Left lung (tissue), 10 donors: ENCODE results near the gene INTS15. TPM values are rescaled to one million over a fixed set of nuclear protein-coding genes. Genes with fewer than 3 reads are reported as not detected.

Experiments used
- ATAC-seq: fragments of 200-7000 bp; cut with Tn5 transposase; one replicate; pipeline ENCODE4 v1.9.1; 2020; ENCODE audit warnings: moderate library complexity
- DNase-seq, 4 donors: peaks; one replicate each; pipeline ENCODE4 v3.0.0-alpha.2; 2013 to 2020
- H3K27ac ChIP-seq, 2 donors: fragments of 200-600 bp; sonication (generic) in 1 of 2; one replicate each; pipeline versions ENCODE4 v1.5.0 to v1.8.0; 2020 to 2021
- H3K27me3 ChIP-seq, 2 donors: fragments of 200-600 bp; sonication (generic) in 1 of 2; one replicate each; pipeline versions ENCODE4 v1.5.0 to v1.8.0; 2020 to 2021
- H3K36me3 ChIP-seq, 2 donors: fragments of 200-600 bp; sonication (generic) in 1 of 2; one replicate each; pipeline versions ENCODE4 v1.5.0 to v1.8.0; 2020 to 2021
- H3K4me1 ChIP-seq, 2 donors: fragments of 200-600 bp; one replicate each; pipeline ENCODE4 v1.8.0; 2021
- H3K4me3 ChIP-seq, 2 donors: fragments of 200-600 bp; sonication (generic) in 1 of 2; one replicate each; pipeline versions ENCODE4 v1.5.0 to v1.8.0; 2020 to 2021; ENCODE audit warnings: mild to moderate bottlenecking in 1 of 2
- H3K9me3 ChIP-seq, 2 donors: fragments of 200-600 bp; sonication (generic) in 1 of 2; one replicate each; pipeline versions ENCODE4 v1.5.0 to v1.8.0; 2020 to 2021
- CTCF ChIP-seq, 2 donors: fragments of 200-600 bp; sonication (generic) in 1 of 2; IDR thresholded peaks; one replicate each; pipeline versions ENCODE4 v1.5.0 to v1.8.0; 2021; ENCODE audit warnings: antibody characterized with exemption in 2 of 2
- intact Hi-C, 2 donors: fragments of 100-400 bp; cut with DNase I; formaldehyde crosslinking; loops; one replicate each; pipeline versions ENCODE4 v1.11.2 to v1.14.2; 2022
- polyA plus RNA-seq, 6 donors: library from polyadenylated mRNA; unstranded; fragments of 120-200 nt; gene quantifications; one replicate each; pipeline ENCODE4 v1.2.1, GENCODE V29; 2013; ENCODE audit not compliant: insufficient read length in 6 of 6
- total RNA-seq, 2 donors: library from RNA; stranded (reverse); fragmentation: NEBNext Ultra II Directional; extraction: Animal tissue kit (Norgen Biotek cat#: 25700); gene quantifications; one replicate each; pipeline ENCODE4 v1.2.1, GENCODE V29; 2021
- donor health status: DM: no; HTN: yes; CAD: no.
- donor health status: DM: no; HTN: no; CAD: no.

The INTS15 gene
- total and polyA plus RNA-seq, 8 donors, result 30.2 to 49.4 (median 38.3) TPM

GRCh38 chr7:6636741-6637543 is 47.1 kb downstream of the INTS15 start, which contains the start of gene ZNF316:
ZNF316 (plus strand) TSS chr7:6637318; CDS start chr7:6642410, 5,092 bp downstream.
- Histone ChIP-seq H3K27ac (peak within 1 kb of the TSS; percentile 58 to 94), H3K4me1 (peaks cover 7 to 43% of the 10 kb centered on the region in 2 donors), H3K9me3 (no peaks in the 10 kb centered on the region), H3K4me3 (peak within 1 kb of the TSS; percentile 74 to 88), H3K27me3 (no peaks in the 10 kb centered on the region), H3K36me3 (peaks cover 0 to 23% of the 10 kb centered on the region in 2 donors)
- intact Hi-C loops, result no loop called here
- no peak for TF ChIP-seq CTCF (IDR thresholded peaks at IDR 0.05)
- peak; percentile 84 for ATAC-seq
- peak; percentile 40 to 93 (median 60) for DNase-seq

- DNase-seq, result peak; percentile 11 to 86 (median 36)
- Histone ChIP-seq H3K9me3 (no peaks in the 10 kb centered on the region), H3K27ac (peak overlapping the region in 1 of 2 donors; percentile 70), H3K36me3 (peaks cover 0 to 31% of the 10 kb centered on the region in 2 donors), H3K4me1 (peaks cover 7 to 43% of the 10 kb centered on the region in 2 donors), H3K27me3 (no peaks in the 10 kb centered on the region), H3K4me3 (peak overlapping the region; percentile 74 to 88)
- intact Hi-C loops, result no loop called here
- TF ChIP-seq CTCF (IDR thresholded peaks at IDR 0.05), result peak in 1 of 2 donors; percentile 20
- peak; percentile 35 for ATAC-seq
These were observed 47.9 kb downstream of the INTS15 start for GRCh38 chr7:6637544-6638229.

- H3K4me1 ChIP-seq, result peaks cover 7 to 43% of the 10 kb centered on the region in 2 donors
- H3K27ac ChIP-seq, result no peak overlapping the region
- TF ChIP-seq CTCF (IDR thresholded peaks at IDR 0.05), result no peak
- ATAC-seq, result no peak
- intact Hi-C loops, result no loop called here
- peak overlapping the region in 1 of 2 donors; percentile 88 for H3K4me3 ChIP-seq
- no peaks in the 10 kb centered on the region for H3K9me3 ChIP-seq
- no peak for DNase-seq
- no peaks in the 10 kb centered on the region for H3K27me3 ChIP-seq
- H3K36me3 ChIP-seq, result peaks cover 0 to 44% of the 10 kb centered on the region in 2 donors
These were observed 49.2 kb downstream of the INTS15 start for GRCh38 chr7:6639032-6639431.

GRCh38 chr7:6639627-6640026 is 49.8 kb downstream of the INTS15 start:
- ATAC-seq, result no peak
- peaks cover 0 to 50% of the 10 kb centered on the region in 2 donors for H3K36me3 ChIP-seq
- H3K27me3 ChIP-seq, result no peaks in the 10 kb centered on the region
- intact Hi-C loops, result no loop called here
- no peaks in the 10 kb centered on the region for H3K9me3 ChIP-seq
- DNase-seq, result peak in 1 of 4 donors; percentile 74
- H3K27ac ChIP-seq, result no peak overlapping the region
- no peak for TF ChIP-seq CTCF (IDR thresholded peaks at IDR 0.05)
- no peak overlapping the region for H3K4me3 ChIP-seq
- peaks cover 7 to 43% of the 10 kb centered on the region in 2 donors for H3K4me1 ChIP-seq

- H3K9me3 ChIP-seq, result no peaks in the 10 kb centered on the region
- ATAC-seq (no peak), DNase-seq (peak in 1 of 4 donors; percentile 61)
- peaks cover 0 to 57% of the 10 kb centered on the region in 2 donors for H3K36me3 ChIP-seq
- no peak overlapping the region for H3K4me3 ChIP-seq
- intact Hi-C loops, result no loop called here
- H3K27me3 ChIP-seq, result no peaks in the 10 kb centered on the region
- peaks cover 7 to 41% of the 10 kb centered on the region in 2 donors for H3K4me1 ChIP-seq
- no peak overlapping the region for H3K27ac ChIP-seq
- no peak for TF ChIP-seq CTCF (IDR thresholded peaks at IDR 0.05)
These were observed 50.5 kb downstream of the INTS15 start for GRCh38 chr7:6640246-6640721.
